Astrocyte (in vitro differentiated cells and primary cell): ENCODE results near the gene MMP24OS.

Experiments
- EZH2 ChIP-seq: IDR thresholded peaks from 2 replicates; pipeline ENCODE4 v1.6.1; 2012; ENCODE audit warnings: mild to moderate bottlenecking, low read length, inconsistent platforms; ENCODE audit not compliant: insufficient read depth
- TF ChIP-seq, protein P1 (sequence below): IDR thresholded peaks from 2 replicates; pipeline ENCODE4 v1.5.1; 2011; ENCODE audit warnings: low read depth, mild to moderate bottlenecking, inconsistent platforms, low read length, moderate library complexity; ENCODE audit not compliant: insufficient read depth

DNA sequence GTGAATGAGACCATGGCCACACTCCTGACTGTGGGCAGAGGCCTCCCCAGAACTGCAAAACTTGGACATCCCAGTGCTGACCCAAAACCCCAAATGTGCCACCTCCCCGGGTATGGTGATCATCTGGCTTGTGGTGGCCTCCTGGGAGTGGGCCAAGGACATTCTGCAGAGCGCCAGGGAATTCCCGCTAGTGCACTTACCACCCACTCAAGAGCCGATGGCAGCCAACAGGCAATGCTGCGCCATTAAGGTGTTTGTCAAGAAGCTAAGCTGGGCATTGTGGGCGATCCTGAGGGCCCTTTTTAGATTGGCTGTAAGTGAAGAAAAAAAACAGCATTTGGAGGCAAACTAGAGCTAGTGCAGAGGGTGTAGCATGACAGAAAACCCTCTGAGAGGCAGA, 42.0 kb downstream of the MMP24OS start:
- TF ChIP-seq, protein P1, sequence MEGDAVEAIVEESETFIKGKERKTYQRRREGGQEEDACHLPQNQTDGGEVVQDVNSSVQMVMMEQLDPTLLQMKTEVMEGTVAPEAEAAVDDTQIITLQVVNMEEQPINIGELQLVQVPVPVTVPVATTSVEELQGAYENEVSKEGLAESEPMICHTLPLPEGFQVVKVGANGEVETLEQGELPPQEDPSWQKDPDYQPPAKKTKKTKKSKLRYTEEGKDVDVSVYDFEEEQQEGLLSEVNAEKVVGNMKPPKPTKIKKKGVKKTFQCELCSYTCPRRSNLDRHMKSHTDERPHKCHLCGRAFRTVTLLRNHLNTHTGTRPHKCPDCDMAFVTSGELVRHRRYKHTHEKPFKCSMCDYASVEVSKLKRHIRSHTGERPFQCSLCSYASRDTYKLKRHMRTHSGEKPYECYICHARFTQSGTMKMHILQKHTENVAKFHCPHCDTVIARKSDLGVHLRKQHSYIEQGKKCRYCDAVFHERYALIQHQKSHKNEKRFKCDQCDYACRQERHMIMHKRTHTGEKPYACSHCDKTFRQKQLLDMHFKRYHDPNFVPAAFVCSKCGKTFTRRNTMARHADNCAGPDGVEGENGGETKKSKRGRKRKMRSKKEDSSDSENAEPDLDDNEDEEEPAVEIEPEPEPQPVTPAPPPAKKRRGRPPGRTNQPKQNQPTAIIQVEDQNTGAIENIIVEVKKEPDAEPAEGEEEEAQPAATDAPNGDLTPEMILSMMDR: no peak
- TF ChIP-seq EZH2: no peak
